ENCODE data around the gene PDE8B.

DNA sequence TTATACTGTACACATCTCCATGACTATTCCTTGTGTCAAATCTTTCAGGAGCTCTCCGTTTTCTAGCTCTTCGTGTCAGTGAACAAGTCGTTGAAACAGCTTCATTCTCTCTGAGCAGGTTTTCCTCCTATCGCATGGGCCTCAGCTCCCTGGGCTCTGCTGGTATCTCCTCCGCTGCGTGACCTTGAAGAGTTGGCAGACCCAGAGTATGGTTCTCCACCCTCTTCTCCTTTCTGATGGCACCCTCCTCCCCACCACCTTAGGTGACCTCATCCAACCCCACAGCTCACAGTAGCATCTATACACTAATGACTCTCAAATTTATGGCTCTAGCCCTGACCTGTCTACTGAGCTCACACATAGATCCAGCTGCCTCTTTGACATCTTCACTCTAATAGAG is 36.0 kb upstream of the PDE8B start:
- TF ChIP-seq, protein P1, sequence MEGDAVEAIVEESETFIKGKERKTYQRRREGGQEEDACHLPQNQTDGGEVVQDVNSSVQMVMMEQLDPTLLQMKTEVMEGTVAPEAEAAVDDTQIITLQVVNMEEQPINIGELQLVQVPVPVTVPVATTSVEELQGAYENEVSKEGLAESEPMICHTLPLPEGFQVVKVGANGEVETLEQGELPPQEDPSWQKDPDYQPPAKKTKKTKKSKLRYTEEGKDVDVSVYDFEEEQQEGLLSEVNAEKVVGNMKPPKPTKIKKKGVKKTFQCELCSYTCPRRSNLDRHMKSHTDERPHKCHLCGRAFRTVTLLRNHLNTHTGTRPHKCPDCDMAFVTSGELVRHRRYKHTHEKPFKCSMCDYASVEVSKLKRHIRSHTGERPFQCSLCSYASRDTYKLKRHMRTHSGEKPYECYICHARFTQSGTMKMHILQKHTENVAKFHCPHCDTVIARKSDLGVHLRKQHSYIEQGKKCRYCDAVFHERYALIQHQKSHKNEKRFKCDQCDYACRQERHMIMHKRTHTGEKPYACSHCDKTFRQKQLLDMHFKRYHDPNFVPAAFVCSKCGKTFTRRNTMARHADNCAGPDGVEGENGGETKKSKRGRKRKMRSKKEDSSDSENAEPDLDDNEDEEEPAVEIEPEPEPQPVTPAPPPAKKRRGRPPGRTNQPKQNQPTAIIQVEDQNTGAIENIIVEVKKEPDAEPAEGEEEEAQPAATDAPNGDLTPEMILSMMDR (IDR thresholded peaks at IDR 0.05), result no peak
- no peak for TF ChIP-seq POLR2AphosphoS5 (IDR thresholded peaks at IDR 0.05)
- no peak for TF ChIP-seq POLR2A (IDR thresholded peaks at IDR 0.05)
